Left ventricle myocardium inferior (tissue), 1 donor: Measurements from ENCODE around the gene LETM1. TPM values are rescaled to one million over a fixed set of nuclear protein-coding genes. Genes with fewer than 3 reads are reported as not detected.

ENCODE experiments used
- DNase-seq: peaks from one replicate; pipeline ENCODE4 v3.0.0-alpha.2; 2020
- H3K27ac ChIP-seq: fragments of 200-600 bp; replicated peaks from 2 replicates; pipeline ENCODE4 v1.8.0; 2021
- H3K27me3 ChIP-seq: fragments of 200-600 bp; 2 replicates; pipeline ENCODE4 v1.8.0; 2021; ENCODE audit warnings: low read depth
- H3K36me3 ChIP-seq: fragments of 200-600 bp; 2 replicates; pipeline ENCODE4 v1.8.0; 2021
- H3K4me1 ChIP-seq: fragments of 200-600 bp; 2 replicates; pipeline ENCODE4 v1.8.0; 2021
- H3K4me3 ChIP-seq: fragments of 200-600 bp; 2 replicates; pipeline ENCODE4 v1.8.0; 2021; ENCODE audit warnings: mild to moderate bottlenecking, moderate library complexity
- H3K9me3 ChIP-seq: fragments of 200-600 bp; replicated peaks from 2 replicates; pipeline ENCODE4 v1.8.0; 2021
- intact Hi-C: fragments of 100-400 bp; cut with micrococcal nuclease; formaldehyde crosslinking; loops from one replicate; pipeline ENCODE4 v1.11.0; 2022
- total RNA-seq: library from RNA; stranded (reverse); fragmentation: NEBNext Ultra II Directional; extraction: Animal tissue kit (Norgen Biotek cat#: 25700); gene quantifications from one replicate; pipeline ENCODE4 v1.2.1, GENCODE V29; 2021
- TF ChIP-seq, protein P1 (sequence below): fragments of 200-600 bp; IDR thresholded peaks from 2 replicates; pipeline ENCODE4 v1.8.0; 2021; ENCODE audit warnings: antibody characterized with exemption, mild to moderate bottlenecking, borderline replicate concordance
- donor health status: DM: no; HTN: yes; CAD: no; lungs with severe emphysema.

The LETM1 gene
- total RNA-seq, 1 donor from 2014 or later: 38.8 TPM

DNA sequence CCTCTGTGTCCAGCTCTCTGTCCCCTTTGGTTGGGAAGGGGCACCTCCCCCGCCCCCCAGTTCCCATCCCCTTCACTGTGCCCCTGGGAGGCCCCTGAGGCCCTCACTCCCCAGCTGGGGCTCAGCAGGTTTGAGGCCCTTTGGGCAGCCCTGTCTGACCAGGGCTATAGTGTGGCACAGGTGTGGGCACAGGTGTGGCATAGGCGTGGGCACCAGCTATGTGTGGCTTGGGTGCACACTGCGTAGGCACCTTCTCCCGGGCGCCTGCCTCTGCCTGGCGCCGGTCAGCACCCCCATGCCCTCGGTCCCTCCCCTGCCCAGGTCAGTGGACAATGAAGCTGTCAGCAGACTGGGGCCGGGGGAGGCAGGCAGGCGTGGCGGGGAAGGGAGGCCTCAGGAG is 70.4 kb downstream of the LETM1 start:
- no peaks in the 10 kb centered on the region for H3K36me3 ChIP-seq
- intact Hi-C loops: no loop called here
- TF ChIP-seq, protein P1, sequence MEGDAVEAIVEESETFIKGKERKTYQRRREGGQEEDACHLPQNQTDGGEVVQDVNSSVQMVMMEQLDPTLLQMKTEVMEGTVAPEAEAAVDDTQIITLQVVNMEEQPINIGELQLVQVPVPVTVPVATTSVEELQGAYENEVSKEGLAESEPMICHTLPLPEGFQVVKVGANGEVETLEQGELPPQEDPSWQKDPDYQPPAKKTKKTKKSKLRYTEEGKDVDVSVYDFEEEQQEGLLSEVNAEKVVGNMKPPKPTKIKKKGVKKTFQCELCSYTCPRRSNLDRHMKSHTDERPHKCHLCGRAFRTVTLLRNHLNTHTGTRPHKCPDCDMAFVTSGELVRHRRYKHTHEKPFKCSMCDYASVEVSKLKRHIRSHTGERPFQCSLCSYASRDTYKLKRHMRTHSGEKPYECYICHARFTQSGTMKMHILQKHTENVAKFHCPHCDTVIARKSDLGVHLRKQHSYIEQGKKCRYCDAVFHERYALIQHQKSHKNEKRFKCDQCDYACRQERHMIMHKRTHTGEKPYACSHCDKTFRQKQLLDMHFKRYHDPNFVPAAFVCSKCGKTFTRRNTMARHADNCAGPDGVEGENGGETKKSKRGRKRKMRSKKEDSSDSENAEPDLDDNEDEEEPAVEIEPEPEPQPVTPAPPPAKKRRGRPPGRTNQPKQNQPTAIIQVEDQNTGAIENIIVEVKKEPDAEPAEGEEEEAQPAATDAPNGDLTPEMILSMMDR: no peak
- H3K4me3 ChIP-seq: no peak overlapping the region
- H3K4me1 ChIP-seq: peaks cover 13% of the 10 kb centered on the region
- H3K27me3 ChIP-seq: no peaks in the 10 kb centered on the region
- H3K27ac ChIP-seq: peak overlapping the region; percentile 56
- no peaks in the 10 kb centered on the region for H3K9me3 ChIP-seq
- DNase-seq: no peak

DNA sequence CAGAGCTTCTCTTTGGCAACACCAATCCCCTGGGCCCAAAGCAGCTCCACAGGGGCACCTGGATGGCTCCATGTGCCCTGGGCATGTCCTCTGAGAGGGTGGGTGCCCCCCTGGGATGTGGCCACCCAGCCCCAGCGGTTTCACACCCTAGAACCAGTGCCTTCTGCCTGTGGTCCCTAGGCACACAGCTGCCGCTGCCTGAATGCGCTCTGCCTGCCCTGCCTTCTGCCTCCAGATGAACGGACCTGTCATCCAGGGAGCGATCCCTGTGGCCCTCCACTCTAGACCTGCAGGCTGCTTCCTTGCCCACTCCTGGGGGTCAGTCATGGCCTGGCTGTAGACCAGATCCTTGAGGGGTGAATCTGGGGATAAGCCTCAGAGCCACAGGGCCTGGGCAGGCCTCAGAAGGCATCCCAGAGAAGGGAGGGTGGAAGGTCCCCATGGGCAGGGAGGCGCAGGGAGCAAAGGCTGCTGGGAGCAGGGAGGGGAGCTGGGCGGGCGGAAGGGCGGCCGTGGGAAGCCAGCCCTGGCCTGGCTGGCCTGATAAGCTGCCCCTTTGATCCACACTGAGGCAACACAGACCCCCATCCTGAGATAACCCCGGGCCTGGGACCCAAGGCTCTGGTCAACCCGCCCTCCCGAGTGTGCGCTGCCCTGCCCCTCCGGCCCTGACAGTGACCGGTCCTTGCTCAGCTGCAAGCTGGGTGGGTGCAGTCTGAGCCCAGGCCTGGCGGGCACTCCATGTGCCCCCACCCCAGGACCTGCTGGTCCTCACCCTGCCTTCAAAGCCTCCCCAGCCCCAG is 71.0 kb downstream of the LETM1 start:
- Histone ChIP-seq H3K9me3 (no peaks in the 10 kb centered on the region), H3K27me3 (no peaks in the 10 kb centered on the region), H3K36me3 (no peaks in the 10 kb centered on the region), H3K4me3 (no peak overlapping the region), H3K27ac (peak overlapping the region; percentile 56), H3K4me1 (peaks cover 13% of the 10 kb centered on the region)
- peak; percentile 44 for DNase-seq
- TF ChIP-seq, protein P1: no peak
- intact Hi-C loops: no loop called here

DNA sequence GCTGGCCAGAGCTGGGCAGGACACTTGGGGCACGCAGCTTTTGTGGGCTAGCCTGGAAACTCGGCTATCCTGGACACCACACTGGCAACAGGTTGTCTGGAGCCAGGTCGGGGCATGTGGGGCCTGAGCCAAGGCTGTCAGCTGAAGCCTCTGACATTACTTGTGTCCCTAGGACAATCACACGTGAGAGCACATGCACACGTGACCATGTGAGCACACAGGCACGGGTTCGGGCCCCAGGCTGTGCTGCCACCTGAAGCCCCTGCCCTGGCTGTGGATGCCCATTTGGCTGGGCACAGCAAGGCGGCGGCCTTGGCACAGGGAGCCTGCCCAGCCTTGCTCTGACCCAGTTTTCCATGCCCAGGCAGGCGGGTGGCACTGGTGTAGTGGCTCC is 71.6 kb downstream of the LETM1 start:
- no peaks in the 10 kb centered on the region for H3K36me3 ChIP-seq
- DNase-seq: no peak
- H3K27me3 ChIP-seq: no peaks in the 10 kb centered on the region
- peak overlapping the region; percentile 36 for H3K27ac ChIP-seq
- H3K4me1 ChIP-seq: peaks cover 13% of the 10 kb centered on the region
- intact Hi-C loops: no loop called here
- H3K9me3 ChIP-seq: no peaks in the 10 kb centered on the region
- H3K4me3 ChIP-seq: no peak overlapping the region
- TF ChIP-seq, protein P1: no peak

- peaks cover 13% of the 10 kb centered on the region for H3K4me1 ChIP-seq
- no peaks in the 10 kb centered on the region for H3K9me3 ChIP-seq
- DNase-seq: no peak
- no peak overlapping the region for H3K27ac ChIP-seq
- TF ChIP-seq, protein P1: no peak
- H3K4me3 ChIP-seq: no peak overlapping the region
- intact Hi-C loops: no loop called here
- H3K27me3 ChIP-seq: no peaks in the 10 kb centered on the region
- no peaks in the 10 kb centered on the region for H3K36me3 ChIP-seq
Measured at GRCh38 chr4:1783970-1784369, 72.0 kb downstream of the LETM1 start.

GRCh38 chr4:1783015-1783414 is 72.9 kb downstream of the LETM1 start:
- Histone ChIP-seq H3K27ac (no peak overlapping the region), H3K36me3 (no peaks in the 10 kb centered on the region), H3K4me1 (peaks cover 18% of the 10 kb centered on the region), H3K9me3 (no peaks in the 10 kb centered on the region), H3K27me3 (peaks cover 9% of the 10 kb centered on the region), H3K4me3 (no peak overlapping the region)
- no peak for DNase-seq
- intact Hi-C loops: no loop called here
- TF ChIP-seq, protein P1: no peak
